T-helper 9 cell (primary cell): ENCODE results near the gene KLHL36.
"Not testable (repeated sequence)": the region's sequence is repeated elsewhere in the genome, so short reads cannot be mapped to it uniquely, and the experiment has no call there.

ENCODE experiments used
- DNase-seq: peaks from one replicate; pipeline ENCODE4 v3.0.0-alpha.2; 2020

KLHL36 gene

GRCh38 chr16:84616515-84616914, 31.8 kb upstream of the KLHL36 start:
- no peak for DNase-seq

- peak; percentile 33 for DNase-seq
Observed at GRCh38 chr16:84617041-84617790, 31.1 kb upstream of the KLHL36 start.

GRCh38 chr16:84617791-84618580, 30.3 kb upstream of the KLHL36 start, which contains the start of gene COTL1:
TSS of gene COTL1 (minus strand) at chr16:84618078. CDS start at chr16:84617914, 164 bp downstream.
- peak; percentile 89 for DNase-seq

- no peak for DNase-seq
Observed at GRCh38 chr16:84618581-84619460, 29.5 kb upstream of the KLHL36 start.

- DNase-seq = not testable (repeated sequence)
Observed at GRCh38 chr16:84620913-84621312, 27.4 kb upstream of the KLHL36 start.

GRCh38 chr16:84625556-84625955, 22.8 kb upstream of the KLHL36 start:
- no peak for DNase-seq

- DNase-seq = no peak
Observed at GRCh38 chr16:84628226-84628731, 20.0 kb upstream of the KLHL36 start.

GRCh38 chr16:84629580-84629979, 18.7 kb upstream of the KLHL36 start:
- no peak for DNase-seq

GRCh38 chr16:84630009-84630408, 18.3 kb upstream of the KLHL36 start:
- DNase-seq = no peak

- DNase-seq = no peak
Observed at GRCh38 chr16:84630446-84631152, 17.7 kb upstream of the KLHL36 start.

GRCh38 chr16:84631153-84631466, 17.2 kb upstream of the KLHL36 start:
- no peak for DNase-seq

- no peak for DNase-seq
Observed at GRCh38 chr16:84631886-84632285, 16.4 kb upstream of the KLHL36 start.

GRCh38 chr16:84632862-84633261, 15.4 kb upstream of the KLHL36 start:
- DNase-seq = not testable (repeated sequence)

GRCh38 chr16:84633622-84634021, 14.7 kb upstream of the KLHL36 start:
- DNase-seq = no peak

- no peak for DNase-seq
Observed at GRCh38 chr16:84635702-84636101, 12.6 kb upstream of the KLHL36 start.

- no peak for DNase-seq
Observed at GRCh38 chr16:84637709-84638108, 10.6 kb upstream of the KLHL36 start.

- DNase-seq = no peak
Observed at GRCh38 chr16:84638231-84638806, 10.0 kb upstream of the KLHL36 start.

- DNase-seq = no peak
Observed at GRCh38 chr16:84640145-84640544, 8.2 kb upstream of the KLHL36 start.

GRCh38 chr16:84641643-84642358, 6.5 kb upstream of the KLHL36 start:
- no peak for DNase-seq

- no peak for DNase-seq
Observed at GRCh38 chr16:84643180-84643583, 5.1 kb upstream of the KLHL36 start.

- no peak for DNase-seq
Observed at GRCh38 chr16:84643674-84644073, 4.6 kb upstream of the KLHL36 start.
